Activated naive CD8-positive, alpha-beta T cell (primary cell): ENCODE measurements around the gene OR2K2.
"Not testable (repeated sequence)": the region's sequence is repeated elsewhere in the genome, so short reads cannot be mapped to it uniquely, and the experiment has no call there.

ENCODE experiments used
- H3K27ac Mint-ChIP-seq: one replicate; pipeline ENCODE4 v1.8.0; 2021; ENCODE audit warnings: mixed read lengths
- H3K27me3 Mint-ChIP-seq: one replicate; pipeline ENCODE4 v1.8.0; 2021; ENCODE audit warnings: mixed read lengths
- H3K36me3 Mint-ChIP-seq: one replicate; pipeline ENCODE4 v1.8.0; 2021; ENCODE audit warnings: mixed read lengths
- H3K4me1 Mint-ChIP-seq: one replicate; pipeline ENCODE4 v1.8.0; 2021; ENCODE audit warnings: low read depth, mixed read lengths
- H3K4me3 Mint-ChIP-seq: one replicate; pipeline ENCODE4 v1.8.0; 2021; ENCODE audit warnings: mild to moderate bottlenecking, mixed read lengths
- H3K9me3 Mint-ChIP-seq: one replicate; pipeline ENCODE4 v1.8.0; 2021; ENCODE audit warnings: low read depth, mixed read lengths

Gene OR2K2, protein sequence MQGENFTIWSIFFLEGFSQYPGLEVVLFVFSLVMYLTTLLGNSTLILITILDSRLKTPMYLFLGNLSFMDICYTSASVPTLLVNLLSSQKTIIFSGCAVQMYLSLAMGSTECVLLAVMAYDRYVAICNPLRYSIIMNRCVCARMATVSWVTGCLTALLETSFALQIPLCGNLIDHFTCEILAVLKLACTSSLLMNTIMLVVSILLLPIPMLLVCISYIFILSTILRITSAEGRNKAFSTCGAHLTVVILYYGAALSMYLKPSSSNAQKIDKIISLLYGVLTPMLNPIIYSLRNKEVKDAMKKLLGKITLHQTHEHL

DNA sequence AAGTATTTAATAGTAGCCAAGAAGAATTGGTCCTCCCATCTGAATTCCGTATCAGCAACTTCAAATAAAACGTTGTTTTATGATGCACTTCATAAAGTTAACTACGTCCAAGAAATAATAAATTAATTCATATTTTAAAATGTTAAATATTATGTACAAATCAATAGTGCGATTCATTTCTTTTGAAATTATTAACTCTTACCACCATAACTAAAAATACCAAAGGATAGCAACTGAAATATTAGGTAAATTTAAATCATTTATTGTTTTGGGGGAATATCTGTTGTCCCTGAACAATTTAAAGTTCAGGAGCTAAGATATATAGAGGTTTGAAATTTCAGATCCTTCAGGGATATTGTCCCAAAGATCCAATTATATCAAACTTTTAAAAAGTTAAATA is at the start of gene OR2K2:
Gene OR2K2 (minus strand): TSS at position 101 of the 400 bp plus-strand sequence. CDS start 1,791 bp downstream, outside the sequence.
- no peaks in the 10 kb centered on the region for H3K9me3 Mint-ChIP-seq
- H3K36me3 Mint-ChIP-seq: peaks cover 2% of the 10 kb centered on the region
- no peak within 1 kb of the TSS for H3K4me3 Mint-ChIP-seq
- no peak within 1 kb of the TSS for H3K27ac Mint-ChIP-seq
- H3K27me3 Mint-ChIP-seq: peaks cover 9% of the 10 kb centered on the region
- H3K4me1 Mint-ChIP-seq: peaks cover 7% of the 10 kb centered on the region

DNA sequence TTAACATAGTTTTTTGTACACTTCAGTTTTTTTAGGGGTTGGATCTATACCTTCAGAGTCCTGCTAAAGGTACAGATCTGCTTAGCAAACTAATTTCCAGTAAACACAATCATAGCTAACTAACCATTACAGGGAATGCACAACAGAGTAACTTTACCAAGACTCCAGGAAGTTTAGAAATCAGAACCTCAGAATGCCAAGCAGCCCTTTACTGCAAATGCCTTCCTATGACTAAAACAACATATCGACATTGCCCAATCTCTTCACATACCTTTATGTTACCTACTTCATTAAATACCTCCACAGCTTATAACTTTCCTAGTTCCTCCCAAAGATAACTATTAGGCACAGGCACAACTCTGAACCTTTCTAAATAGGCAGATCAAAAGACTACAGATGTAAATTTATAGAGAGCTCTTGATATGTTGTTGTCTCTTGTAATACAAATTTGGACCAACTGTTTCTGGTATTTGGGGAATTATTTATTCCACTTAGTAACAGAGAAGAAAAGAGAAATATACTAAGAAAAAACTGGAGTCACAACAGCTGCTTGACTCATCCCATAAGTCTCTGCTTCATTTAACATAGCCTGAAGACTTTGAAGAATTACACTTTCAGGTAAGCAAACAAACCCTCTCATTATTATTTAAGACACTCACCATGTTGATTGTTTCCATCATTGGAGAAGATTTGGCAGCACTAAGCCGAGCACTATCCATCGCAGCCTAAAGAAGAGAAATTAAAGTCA is 46.0 kb upstream of the OR2K2 start:
- H3K27me3 Mint-ChIP-seq: no peaks in the 10 kb centered on the region
- H3K27ac Mint-ChIP-seq: no peak overlapping the region
- H3K4me1 Mint-ChIP-seq: no peaks in the 10 kb centered on the region
- H3K36me3 Mint-ChIP-seq: peaks cover 42% of the 10 kb centered on the region
- no peak overlapping the region for H3K4me3 Mint-ChIP-seq
- H3K9me3 Mint-ChIP-seq: no peaks in the 10 kb centered on the region

DNA sequence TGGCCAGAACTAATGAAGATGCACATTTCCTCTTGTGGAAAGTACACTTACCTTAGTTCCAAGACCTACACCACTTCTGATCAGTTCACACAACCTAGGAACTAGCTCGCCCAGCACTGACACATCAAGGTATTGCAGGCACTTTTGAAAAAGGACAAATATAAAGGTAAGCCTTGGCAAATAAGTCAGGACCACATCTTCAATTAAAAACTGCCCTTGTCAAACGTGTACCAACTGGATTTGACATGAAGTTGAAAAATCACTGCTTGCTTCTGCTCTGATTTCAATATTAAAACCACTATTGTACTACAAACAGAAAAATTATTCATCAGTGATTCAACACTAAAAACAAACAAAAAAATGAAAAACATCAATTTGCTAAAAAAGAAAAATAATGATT is 45.0 kb upstream of the OR2K2 start:
- Mint-ChIP-seq H3K27me3 (no peaks in the 10 kb centered on the region), H3K9me3 (no peaks in the 10 kb centered on the region), H3K4me3 (no peak overlapping the region), H3K4me1 (no peaks in the 10 kb centered on the region), H3K36me3 (peaks cover 46% of the 10 kb centered on the region), H3K27ac (no peak overlapping the region)

DNA sequence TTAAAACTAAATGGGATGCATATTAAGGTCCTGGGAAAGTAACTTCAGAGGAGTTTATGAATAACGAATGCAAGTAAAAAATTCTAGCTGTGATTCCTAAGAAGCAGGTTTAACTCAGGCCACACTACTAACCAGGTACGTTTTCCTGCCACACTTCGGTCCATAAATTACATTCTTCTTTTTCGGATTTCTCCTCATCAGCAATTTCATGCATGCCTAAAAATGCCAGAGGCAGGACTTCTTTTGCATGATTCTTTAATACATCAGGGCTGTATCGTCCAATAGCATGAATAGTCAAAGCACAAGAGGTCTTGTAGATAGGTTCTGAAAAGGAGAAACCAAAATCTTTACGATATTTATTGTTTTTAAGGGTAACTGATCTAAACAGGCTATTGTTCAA is 42.3 kb upstream of the OR2K2 start:
- Mint-ChIP-seq H3K27me3 (no peaks in the 10 kb centered on the region), H3K27ac (no peak overlapping the region), H3K4me3 (no peak overlapping the region), H3K9me3 (no peaks in the 10 kb centered on the region), H3K4me1 (no peaks in the 10 kb centered on the region), H3K36me3 (peaks cover 49% of the 10 kb centered on the region)

DNA sequence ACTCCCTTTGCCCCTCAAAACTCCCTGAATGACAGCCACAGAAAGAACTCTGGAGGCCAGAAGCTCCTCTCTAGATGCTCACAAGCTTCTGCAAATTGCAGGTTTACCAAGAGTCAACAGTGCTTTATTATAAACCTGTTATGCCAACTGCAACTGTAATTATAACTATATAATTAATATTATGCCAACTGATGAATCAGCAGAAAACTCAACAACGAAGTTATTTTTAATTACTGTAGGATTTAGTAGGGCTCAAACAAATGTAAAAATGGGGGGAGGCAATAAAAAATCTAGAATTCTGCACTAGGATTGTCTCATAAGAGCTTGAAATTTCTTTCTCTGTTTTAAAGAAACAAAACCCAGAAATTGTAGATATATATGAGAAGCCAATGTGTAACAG is 37.0 kb upstream of the OR2K2 start:
- no peak overlapping the region for H3K27ac Mint-ChIP-seq
- H3K27me3 Mint-ChIP-seq: no peaks in the 10 kb centered on the region
- no peak overlapping the region for H3K4me3 Mint-ChIP-seq
- H3K4me1 Mint-ChIP-seq: no peaks in the 10 kb centered on the region
- no peaks in the 10 kb centered on the region for H3K9me3 Mint-ChIP-seq
- peaks cover 48% of the 10 kb centered on the region for H3K36me3 Mint-ChIP-seq

DNA sequence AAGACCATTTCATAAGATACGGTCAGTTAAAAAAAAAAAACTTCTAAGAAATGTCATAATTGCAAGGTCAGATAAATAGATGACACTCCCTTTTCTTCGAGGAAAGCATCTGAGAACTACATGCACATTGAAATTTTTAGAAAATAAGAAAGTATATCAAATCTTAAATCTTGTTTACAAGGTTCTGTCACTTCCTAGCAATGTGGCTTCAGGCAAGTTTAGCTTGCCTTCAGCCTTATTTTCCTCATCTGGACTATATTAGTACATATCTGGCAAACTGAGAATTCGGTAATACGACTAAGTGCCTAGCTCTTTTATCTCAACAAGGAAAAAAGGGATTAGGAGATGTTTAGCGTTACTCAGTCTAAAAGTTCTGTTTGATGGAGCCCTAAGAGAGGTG is 32.5 kb upstream of the OR2K2 start:
- Mint-ChIP-seq H3K27ac (no peak overlapping the region), H3K27me3 (no peaks in the 10 kb centered on the region), H3K4me3 (no peak overlapping the region), H3K9me3 (no peaks in the 10 kb centered on the region), H3K36me3 (peaks cover 26% of the 10 kb centered on the region), H3K4me1 (no peaks in the 10 kb centered on the region)

DNA sequence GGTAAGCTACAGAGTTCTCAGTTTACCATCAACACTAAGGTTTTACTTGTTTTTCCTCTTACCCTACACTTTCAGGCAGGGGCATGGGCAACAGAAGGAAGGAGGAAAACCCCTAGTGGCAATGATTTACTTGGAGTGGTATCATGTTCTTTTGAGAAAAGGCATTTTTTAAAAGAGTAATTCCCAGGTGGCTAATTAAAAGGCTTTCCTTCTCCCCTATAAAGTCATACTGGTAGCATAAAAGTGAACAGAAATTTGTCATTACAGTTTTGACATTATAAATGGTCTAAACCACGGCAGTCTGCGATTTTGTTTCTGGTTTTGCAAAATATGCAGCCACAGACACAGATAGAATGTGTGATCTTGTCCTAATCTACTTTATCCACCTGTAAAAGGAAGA is 30.9 kb upstream of the OR2K2 start:
- H3K27me3 Mint-ChIP-seq: no peaks in the 10 kb centered on the region
- H3K36me3 Mint-ChIP-seq: peaks cover 23% of the 10 kb centered on the region
- H3K4me3 Mint-ChIP-seq: no peak overlapping the region
- H3K27ac Mint-ChIP-seq: no peak overlapping the region
- peaks cover 4% of the 10 kb centered on the region for H3K4me1 Mint-ChIP-seq
- H3K9me3 Mint-ChIP-seq: no peaks in the 10 kb centered on the region

DNA sequence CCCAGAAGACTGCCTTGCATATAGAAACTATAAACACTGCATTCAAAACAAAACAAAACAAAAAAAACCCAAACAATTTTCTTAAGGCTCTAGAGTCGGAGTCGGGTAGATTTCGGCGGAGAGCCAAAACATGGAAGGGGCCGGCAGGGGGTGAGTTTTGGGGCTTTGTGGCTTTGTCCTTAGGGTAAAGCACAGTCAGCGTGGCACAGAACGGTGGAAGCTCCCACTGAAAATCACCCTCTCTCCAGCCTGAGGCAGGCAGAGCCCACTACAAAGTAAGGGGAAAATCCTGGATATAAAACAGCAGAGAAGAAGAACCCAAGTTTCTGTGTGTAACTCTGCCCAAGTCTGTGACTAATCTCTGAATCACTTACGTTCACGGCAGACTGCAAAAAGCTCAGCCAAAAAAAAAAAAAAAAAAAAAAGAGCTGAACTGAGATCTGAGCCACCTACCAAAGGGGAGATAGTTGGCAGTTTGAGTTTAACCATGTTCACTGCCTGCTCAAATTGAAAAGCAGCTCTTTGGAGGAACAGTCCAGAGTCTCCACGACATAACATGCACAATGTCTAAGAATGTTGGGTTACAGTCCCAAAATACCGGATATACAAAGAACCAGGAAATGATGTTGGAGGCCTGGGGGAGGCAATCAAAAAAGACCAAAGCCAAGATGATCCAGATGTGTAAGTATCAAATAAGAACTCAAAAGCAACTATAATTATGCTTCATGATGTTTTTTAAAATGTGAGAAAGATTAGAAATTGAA is 26.6 kb upstream of the OR2K2 start:
- Mint-ChIP-seq H3K9me3 (peaks cover 6% of the 10 kb centered on the region), H3K36me3 (peaks cover 3% of the 10 kb centered on the region), H3K27ac (no peak overlapping the region), H3K4me3 (no peak overlapping the region), H3K4me1 (peaks cover 4% of the 10 kb centered on the region), H3K27me3 (no peaks in the 10 kb centered on the region)

DNA sequence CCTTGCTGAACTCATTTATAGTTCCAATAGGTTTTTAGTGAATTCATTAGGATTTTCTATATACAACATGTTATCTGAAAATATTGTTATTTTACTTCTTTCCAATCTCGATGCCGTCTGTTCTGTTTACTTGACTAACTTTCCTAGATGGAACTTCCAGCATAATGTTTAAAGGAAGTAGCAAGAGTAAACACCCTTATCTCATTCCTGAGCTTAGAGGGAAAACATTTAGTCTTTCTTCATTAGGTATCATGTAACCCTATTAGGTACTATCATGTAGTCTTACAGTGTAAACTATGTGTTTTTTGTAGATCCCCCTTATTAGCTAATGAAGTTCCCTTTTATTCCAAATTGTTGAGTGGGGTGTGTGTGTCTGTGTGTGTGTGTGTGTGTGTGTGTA is 22.5 kb upstream of the OR2K2 start:
- Mint-ChIP-seq H3K9me3 (peaks cover 6% of the 10 kb centered on the region), H3K4me1 (peaks cover 4% of the 10 kb centered on the region), H3K36me3 (no peaks in the 10 kb centered on the region), H3K27ac (no peak overlapping the region), H3K27me3 (peaks cover 4% of the 10 kb centered on the region), H3K4me3 (no peak overlapping the region)

DNA sequence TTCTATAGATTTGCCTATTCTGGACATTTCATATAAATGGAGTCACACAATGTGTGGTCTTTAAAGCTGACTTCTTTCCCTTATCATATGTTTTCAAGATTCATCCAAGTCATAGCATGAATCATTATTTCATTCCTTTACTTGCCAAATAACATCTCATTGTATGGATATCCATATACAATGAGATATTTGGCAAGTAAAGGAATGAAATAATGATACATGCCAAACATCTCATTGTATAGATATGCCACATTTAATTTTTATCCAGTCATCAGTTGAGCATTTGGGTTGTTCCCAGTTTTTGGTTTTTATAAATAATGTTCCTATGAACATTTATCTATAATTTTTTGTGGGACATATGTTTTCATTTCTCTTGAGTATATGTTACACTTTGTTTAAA is 20.5 kb upstream of the OR2K2 start:
- H3K27me3 Mint-ChIP-seq: peaks cover 8% of the 10 kb centered on the region
- H3K27ac Mint-ChIP-seq: no peak overlapping the region
- H3K9me3 Mint-ChIP-seq: peaks cover 6% of the 10 kb centered on the region
- H3K4me1 Mint-ChIP-seq: no peaks in the 10 kb centered on the region
- no peaks in the 10 kb centered on the region for H3K36me3 Mint-ChIP-seq
- no peak overlapping the region for H3K4me3 Mint-ChIP-seq

DNA sequence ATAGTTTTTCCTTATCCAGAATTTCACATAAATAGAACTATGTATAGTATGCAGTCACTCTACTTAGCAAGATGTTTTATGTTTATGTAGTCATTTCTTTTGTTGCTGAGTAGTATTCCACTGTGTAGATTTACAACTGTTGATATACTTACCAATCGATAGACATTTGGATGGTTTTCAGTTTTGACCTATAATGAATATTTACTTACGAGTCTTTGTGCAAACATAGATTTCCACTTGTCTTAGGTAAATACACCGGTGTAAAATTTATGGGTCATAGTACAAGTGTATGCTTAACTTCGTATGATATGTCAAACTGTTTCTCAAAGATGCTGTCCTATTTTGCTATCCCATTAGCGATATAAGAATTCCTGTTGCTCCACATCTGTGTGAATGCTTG is 19.7 kb upstream of the OR2K2 start:
- no peak overlapping the region for H3K4me3 Mint-ChIP-seq
- H3K4me1 Mint-ChIP-seq: no peaks in the 10 kb centered on the region
- H3K36me3 Mint-ChIP-seq: no peaks in the 10 kb centered on the region

DNA sequence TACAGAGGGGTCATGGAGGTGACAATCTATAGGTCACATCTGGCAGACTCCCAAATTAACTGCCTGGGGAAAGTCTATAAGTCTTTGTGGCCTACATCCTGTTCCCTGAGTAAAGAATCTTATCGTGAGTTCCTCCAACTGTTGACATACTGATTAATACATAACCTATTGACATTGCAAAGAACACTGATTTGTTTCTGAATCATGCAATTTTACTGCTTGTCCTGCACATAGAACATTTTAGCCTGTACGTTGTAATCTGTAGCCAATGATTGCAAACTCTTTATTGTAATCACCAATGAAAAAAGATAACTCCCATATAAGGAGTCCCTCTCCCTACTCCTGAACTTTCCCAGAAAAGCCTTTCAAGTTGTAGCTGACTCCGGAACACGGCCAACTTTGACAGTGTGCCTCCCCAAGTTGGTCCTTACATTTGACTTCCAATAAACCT is 18.8 kb upstream of the OR2K2 start:
- Mint-ChIP-seq H3K36me3 (no peaks in the 10 kb centered on the region), H3K27me3 (peaks cover 11% of the 10 kb centered on the region), H3K4me3 (no peak overlapping the region), H3K4me1 (no peaks in the 10 kb centered on the region), H3K9me3 (peaks cover 6% of the 10 kb centered on the region), H3K27ac (no peak overlapping the region)

More for the DNA sequence above, 19.7 kb upstream of the OR2K2 start:
- H3K9me3 Mint-ChIP-seq: peaks cover 6% of the 10 kb centered on the region
- no peak overlapping the region for H3K27ac Mint-ChIP-seq
- peaks cover 8% of the 10 kb centered on the region for H3K27me3 Mint-ChIP-seq

DNA sequence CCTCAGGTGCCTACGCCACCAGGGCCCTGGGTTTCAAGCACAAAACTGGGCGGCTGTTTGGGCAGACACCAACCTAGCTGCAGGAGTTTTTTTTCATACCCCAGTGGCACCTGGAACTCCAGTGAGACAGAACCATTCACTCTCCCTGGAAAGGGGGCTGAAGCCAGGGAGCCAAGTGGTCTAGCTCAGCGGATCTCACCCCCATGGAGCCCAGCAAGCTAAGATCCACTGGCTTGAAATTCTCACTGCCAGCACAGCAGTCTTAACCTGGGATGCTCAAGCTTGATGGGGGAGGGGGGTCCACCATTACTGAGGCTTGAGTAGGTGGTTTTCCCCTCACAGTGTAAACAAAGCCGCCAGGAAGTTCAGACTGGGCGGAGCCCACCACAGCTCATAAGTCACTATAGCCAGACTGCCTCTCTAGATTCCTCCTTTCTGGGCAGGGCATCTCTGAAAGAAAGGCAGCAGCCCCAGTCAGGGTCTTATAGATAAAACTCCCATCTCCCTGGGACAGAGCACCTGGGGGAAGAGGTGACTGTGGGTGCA is 4.4 kb upstream of the OR2K2 start:
- not testable (repeated sequence) for H3K27ac Mint-ChIP-seq, H3K4me3 Mint-ChIP-seq, H3K27me3 Mint-ChIP-seq, H3K9me3 Mint-ChIP-seq, H3K36me3 Mint-ChIP-seq
- peaks cover 17% of the 10 kb centered on the region for H3K4me1 Mint-ChIP-seq

DNA sequence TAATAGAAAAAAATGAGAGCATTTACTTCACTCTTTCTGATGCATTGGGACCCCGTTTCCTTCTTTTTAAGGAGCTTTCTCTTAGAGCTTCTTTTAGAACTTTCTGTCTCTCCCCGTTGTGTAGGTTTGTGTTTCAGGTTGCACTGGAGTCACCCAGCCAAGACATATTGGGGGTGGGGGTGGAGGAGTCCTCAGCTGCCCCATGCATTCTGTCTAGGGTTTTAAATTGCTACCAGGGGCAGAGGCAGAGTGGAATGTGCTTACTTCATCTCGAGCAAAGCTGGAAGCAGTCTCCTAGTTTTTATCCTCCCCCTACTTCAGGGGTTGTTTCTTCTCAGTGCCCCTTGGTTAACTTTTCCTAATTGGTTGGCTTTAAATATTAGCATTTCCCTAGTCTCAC is 9.4 kb downstream of the OR2K2 start:
- no peaks in the 10 kb centered on the region for H3K4me1 Mint-ChIP-seq

DNA sequence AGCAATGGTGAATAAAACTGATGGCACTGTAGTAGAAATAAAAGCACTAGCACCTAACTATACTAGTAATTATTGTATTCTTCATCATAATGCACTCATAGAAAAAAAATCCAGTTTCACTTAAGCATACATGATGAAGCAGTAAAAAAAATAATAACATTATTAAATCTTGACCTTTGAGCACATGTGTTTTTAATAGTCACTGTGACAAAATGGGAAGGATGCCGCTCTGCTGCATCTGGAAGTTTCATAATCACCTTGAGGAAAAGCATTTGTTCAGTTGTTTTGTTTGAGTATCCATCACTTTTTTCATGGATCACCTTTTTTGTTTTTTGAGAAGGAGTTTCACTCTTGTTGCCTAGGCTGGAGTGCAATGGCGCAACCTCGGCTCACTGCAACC is 13.2 kb downstream of the OR2K2 start:
- Mint-ChIP-seq H3K9me3 (no peaks in the 10 kb centered on the region), H3K4me3 (no peak overlapping the region), H3K27ac (no peak overlapping the region), H3K27me3 (peaks cover 6% of the 10 kb centered on the region), H3K4me1 (no peaks in the 10 kb centered on the region), H3K36me3 (peaks cover 3% of the 10 kb centered on the region)

More for the DNA sequence above, 9.4 kb downstream of the OR2K2 start:
- Mint-ChIP-seq H3K36me3 (no peaks in the 10 kb centered on the region), H3K4me3 (no peak overlapping the region), H3K27ac (no peak overlapping the region), H3K9me3 (no peaks in the 10 kb centered on the region), H3K27me3 (peaks cover 7% of the 10 kb centered on the region)
